K562 (cell line): ENCODE results near the gene MAD1L1. TPM values are rescaled to one million over a fixed set of nuclear protein-coding genes. Genes with fewer than 3 reads are reported as not detected.

Experiments
- CBX8 ChIP-seq: fragments of 200-600 bp; sonication (generic); IDR thresholded peaks from 2 replicates; pipeline ENCODE4 v1.6.1; 2012; ENCODE audit warnings: borderline replicate concordance, mixed run types, low read depth, mild to moderate bottlenecking, moderate library complexity, mixed read lengths, low read length, control low read depth, inconsistent platforms; ENCODE audit not compliant: poor library complexity, severe bottlenecking; ENCODE audit errors: extremely low read depth
- DPF2 ChIP-seq: fragments of 450-650 bp; IDR thresholded peaks from 2 replicates; pipeline ENCODE4 v1.6.1; 2016
- ELK1 ChIP-seq: sonication (generic); formaldehyde crosslinking; IDR thresholded peaks from 2 replicates; pipeline ENCODE4 v1.8.1; 2022; ENCODE audit warnings: missing genetic modification reagents
- GABPB1 ChIP-seq: sonication (generic); formaldehyde crosslinking; IDR thresholded peaks from 2 replicates; pipeline ENCODE4 v1.8.0; 2022; ENCODE audit warnings: mild to moderate bottlenecking, missing genetic modification reagents
- HMG20B ChIP-seq: fragments of 250-450 bp; sonication (Bioruptor Pico); IDR thresholded peaks from 2 replicates; pipeline ENCODE4 v1.5.0; 2021; ENCODE audit warnings: mild to moderate bottlenecking
- MAFG ChIP-seq: fragments of 450-650 bp; conservative IDR thresholded peaks from 2 replicates; pipeline ENCODE4 v1.6.1; 2016; ENCODE audit warnings: missing genetic modification characterization, missing compliant biosample characterization
- MLLT1 ChIP-seq, 2 experiments: fragments of 450-650 bp; IDR thresholded peaks; 2 replicates each; pipeline ENCODE4 v1.6.1; 2016
- NFXL1 ChIP-seq: fragments of 450-650 bp; formaldehyde crosslinking; IDR thresholded peaks from 2 replicates; pipeline ENCODE4 v1.4.0; 2021; ENCODE audit warnings: mild to moderate bottlenecking
- TARDBP ChIP-seq: fragments of 450-650 bp; IDR thresholded peaks from 2 replicates; pipeline ENCODE4 v1.6.1; 2016
- TRIM25 ChIP-seq: fragments of 450-650 bp; IDR thresholded peaks from 2 replicates; pipeline ENCODE4 v1.7.0; 2016; ENCODE audit warnings: borderline replicate concordance
- XRCC5 ChIP-seq: fragments of 200-400 bp; formaldehyde crosslinking; IDR thresholded peaks from 2 replicates; pipeline ENCODE4 v1.6.1; 2017; ENCODE audit warnings: low read depth, mild to moderate bottlenecking, low read length
- ZBTB1 ChIP-seq: sonication (generic); formaldehyde crosslinking; IDR thresholded peaks from 2 replicates; pipeline ENCODE4 v1.8.1; 2023; ENCODE audit warnings: missing genetic modification reagents, low read depth, mild to moderate bottlenecking, borderline replicate concordance
- ZNF224 ChIP-seq: sonication (generic); formaldehyde crosslinking; IDR thresholded peaks from 2 replicates; pipeline ENCODE4 v1.8.0; 2022; ENCODE audit warnings: mild to moderate bottlenecking, missing genetic modification reagents
- ZNF445 ChIP-seq: fragments of 250-450 bp; sonication (Bioruptor Pico); IDR thresholded peaks from 2 replicates; pipeline ENCODE4 v1.4.0; 2020; ENCODE audit warnings: low read depth, mild to moderate bottlenecking, moderate library complexity
- ZNF561 ChIP-seq: fragments of 450-650 bp; formaldehyde crosslinking; conservative IDR thresholded peaks from 2 replicates; pipeline ENCODE4 v1.4.0; 2020; ENCODE audit warnings: mild to moderate bottlenecking, moderate library complexity
- ZNF609 ChIP-seq: sonication (generic); formaldehyde crosslinking; IDR thresholded peaks from 2 replicates; pipeline ENCODE4 v1.8.1; 2023; ENCODE audit warnings: missing genetic modification reagents, mild to moderate bottlenecking, borderline replicate concordance
- polyA plus RNA-seq, 8 experiments: library from polyadenylated mRNA; depleted of rRNA in 4 of 8; stranded (reverse) in 5 of 8; unstranded in 3 of 8; fragments of >200 nt; fragmentation: Nextera tagmentation in 2 of 8; fragmentation: Illumina TruSeq in 1 of 8; extraction: Ambion mirVana in 2 of 8; extraction: Trizol in 1 of 8; gene quantifications; 2 replicates each; pipeline versions ENCODE4 v1.2.1 to v1.2.3, GENCODE V29; 2011 to 2014; ENCODE audit warnings: inconsistent platforms in 1 of 8, missing spikeins in 1 of 8
- total RNA-seq, 7 experiments: library from RNA; depleted of rRNA in 6 of 7; stranded (reverse); fragments of >200 nt in 6 of 7; fragmentation: Illumina TruSeq in 2 of 7; extraction: Trizol in 2 of 7; gene quantifications; 2 replicates each; pipeline versions ENCODE4 v1.2.1 to v1.2.3, GENCODE V29; 2011 to 2021; ENCODE audit warnings: low replicate concordance in 1 of 7

Gene MAD1L1
- total and polyA plus RNA-seq, 9 of the 15 experiments (the other 6 are each of a cell fraction or from before 2014, with no cell fraction given) = 1.7 to 89.7 (median 18.0) TPM

- TF ChIP-seq ZNF609 (peak; percentile 52; the same call in 1 of the 2 replicates), MAFG (tag) (no peak), ZBTB1 (no peak), ZNF445 (CRISPR knock-in tag) (no peak), DPF2 (no peak; the same call in 1 of the 2 replicates), GABPB1 (CRISPR knock-in tag) (peak; percentile 69; the same call in 1 of the 2 replicates), TRIM25 (no peak), NFXL1 (CRISPR knock-in tag) (no peak), HMG20B (no peak), ZNF561 (CRISPR knock-in tag) (no peak), ELK1 (CRISPR knock-in tag) (no peak), CBX8 (no peak), ZNF224 (no peak), TARDBP (peak; percentile 86; the same call in 1 of the 2 replicates), MLLT1 (IDR thresholded peaks at IDR 0.05) (no peak), XRCC5 (peak; percentile 80; the same call in 1 of the 2 replicates)
These were observed at the start of gene MAD1L1 (continued) for GRCh38 chr7:2232766-2233520.
